K562 (cell line): ENCODE measurements around the gene ANO3.

ENCODE experiments used
- ATF1 ChIP-seq, 2 experiments: fragments of 450-650 bp in 1 of 2; IDR thresholded peaks; 2 replicates each; pipeline ENCODE4 v1.6.1; 2016; ENCODE audit warnings: missing compliant biosample characterization in 1 of 2, missing genetic modification characterization in 1 of 2
- CHCHD3 ChIP-seq: fragments of 250-450 bp; sonication (Bioruptor Pico); IDR thresholded peaks from 2 replicates; pipeline ENCODE4 v2.1.2; 2022; ENCODE audit warnings: mild to moderate bottlenecking
- FOXK2 ChIP-seq, 2 experiments: fragments of 450-650 bp; IDR thresholded peaks in 1 of 2; conservative IDR thresholded peaks in 1 of 2; 2 replicates each; pipeline ENCODE4 v1.6.1; 2016; ENCODE audit warnings: low read depth in 2 of 2, mild to moderate bottlenecking in 1 of 2
- NFYB ChIP-seq: IDR thresholded peaks from 2 replicates; pipeline ENCODE4 v1.6.1; 2011; ENCODE audit warnings: mild to moderate bottlenecking, moderate library complexity; ENCODE audit not compliant: insufficient read length; ENCODE audit errors: extremely low read depth
- NR2C2 ChIP-seq, 2 experiments: fragments of 200-800 bp in 1 of 2; sonication (Bioruptor generic) in 1 of 2; sonication (generic) in 1 of 2; formaldehyde crosslinking in 1 of 2; IDR thresholded peaks; 2 replicates each; pipeline versions ENCODE4 v1.6.1 to v1.8.0; 2016 to 2022; ENCODE audit warnings: mild to moderate bottlenecking in 1 of 2, missing compliant biosample characterization in 1 of 2, missing genetic modification characterization in 1 of 2, missing genetic modification reagents in 1 of 2
- POLR2AphosphoS5 ChIP-seq: IDR thresholded peaks from 2 replicates; pipeline ENCODE4 v1.6.1; 2011; ENCODE audit warnings: mild to moderate bottlenecking, low read depth, low read length, moderate library complexity; ENCODE audit not compliant: control insufficient read depth, insufficient read depth
- PTRF ChIP-seq: fragments of 450-650 bp; IDR thresholded peaks from 2 replicates; pipeline ENCODE4 v1.6.1; 2016; ENCODE audit warnings: mild to moderate bottlenecking, missing genetic modification characterization, missing compliant biosample characterization
- RAD21 ChIP-seq, 2 experiments: fragments of 250-450 bp in 1 of 2; fragments of 450-650 bp in 1 of 2; sonication (Bioruptor Pico) in 1 of 2; formaldehyde crosslinking in 1 of 2; IDR thresholded peaks in 1 of 2; conservative IDR thresholded peaks in 1 of 2; 2 replicates each; pipeline versions ENCODE4 v1.4.0 to v1.8.0; 2020 to 2022; ENCODE audit warnings: mild to moderate bottlenecking in 2 of 2, moderate library complexity in 1 of 2
- RBBP5 ChIP-seq: fragments of 200-600 bp; sonication (generic); IDR thresholded peaks from 2 replicates; pipeline ENCODE4 v1.6.1; 2012; ENCODE audit warnings: borderline replicate concordance, mild to moderate bottlenecking, low read length, control low read depth, inconsistent platforms; ENCODE audit not compliant: insufficient read depth, poor library complexity, severe bottlenecking
- SPI1 ChIP-seq: IDR thresholded peaks from 2 replicates; pipeline ENCODE4 v1.6.1; 2011; ENCODE audit warnings: low read depth, low read length, control low read depth, borderline replicate concordance
- ZNF280A ChIP-seq: fragments of 450-650 bp; IDR thresholded peaks from 2 replicates; pipeline ENCODE4 v1.6.1; 2018; ENCODE audit warnings: mild to moderate bottlenecking, low read depth; ENCODE audit not compliant: partially characterized antibody
- ZNF384 ChIP-seq: IDR thresholded peaks from 2 replicates; pipeline ENCODE4 v1.6.1; 2012; ENCODE audit warnings: low read depth, low read length, improper control_type of control experiment
- ZNF75A ChIP-seq: fragments of 450-650 bp; formaldehyde crosslinking; IDR thresholded peaks from 2 replicates; pipeline ENCODE4 v1.4.0; 2020; ENCODE audit warnings: mild to moderate bottlenecking

DNA sequence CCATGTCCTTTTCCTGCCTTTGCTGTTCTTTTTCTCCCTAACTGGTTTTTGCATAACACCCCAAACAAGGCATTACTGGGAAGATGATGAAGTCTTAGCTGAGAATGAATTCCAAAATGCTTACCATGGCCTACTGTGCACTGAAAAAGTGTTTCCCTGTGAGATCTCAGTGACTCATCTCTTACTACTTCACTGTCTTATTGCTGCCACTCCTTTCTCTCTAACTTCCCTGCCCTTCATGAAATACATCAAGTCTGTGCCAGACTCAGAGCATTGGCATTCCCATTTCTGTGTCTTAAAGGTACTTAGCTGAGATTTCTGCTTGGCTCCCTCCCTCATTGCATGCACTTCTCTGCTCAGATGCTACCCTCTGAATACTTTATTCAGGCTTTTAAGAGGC lies 289.2 kb downstream of the ANO3 start:
- TF ChIP-seq ATF1 (CRISPR knock-in tag; IDR thresholded peaks at IDR 0.05) (no peak), ATF1 (tag; IDR thresholded peaks at IDR 0.05) (no peak), RAD21 (CRISPR knock-in tag; conservative IDR thresholded peaks at IDR 0.05 in 1 of 2, IDR thresholded peaks at IDR 0.05 in 1 of 2) (no peak), POLR2AphosphoS5 (no peak), ZNF280A (no peak), FOXK2 (conservative IDR thresholded peaks at IDR 0.05 in 1 of 2, IDR thresholded peaks at IDR 0.05 in 1 of 2; ENCODE audit: low read depth in 2 of 2) (no peak), SPI1 (no peak), RBBP5 (no peak), ZNF384 (no peak), NFYB (no peak), PTRF (tag) (no peak), ZNF75A (no peak), CHCHD3 (no peak), NR2C2 (CRISPR knock-in tag; IDR thresholded peaks at IDR 0.05) (no peak), NR2C2 (tag; IDR thresholded peaks at IDR 0.05) (no peak)
